A673 (cell line): ENCODE results near the gene ZGRF1. TPM values are rescaled to one million over a fixed set of nuclear protein-coding genes. Genes with fewer than 3 reads are reported as not detected.

Source experiments
- BruUV-seq: library from RNA; stranded (reverse); fragments of 400-500 nt; replicated peaks from 2 replicates; lab custom pipeline; 2021; lab: Mats Ljungman, UMichigan
- CTCF ChIA-PET: fragments of 300-600 bp; sonication (Branson Sonifier 250); formaldehyde crosslinking; loops from one replicate; lab custom pipeline; 2022; ENCODE audit warnings: antibody characterized with exemption; lab: Charles Lee
- POLR2A ChIA-PET: fragments of 300-600 bp; sonication (Branson Sonifier 250); formaldehyde crosslinking; loops from one replicate; lab custom pipeline; 2022; ENCODE audit warnings: antibody characterized with exemption; ENCODE audit not compliant: low non-redundant PET; lab: Charles Lee
- DNase-seq: peaks from one replicate; pipeline ENCODE4 v3.0.0-alpha.2; 2015; ENCODE audit warnings: low spot score
- H3K27ac ChIP-seq: fragments of 200-600 bp; sonication (generic); 2 replicates; pipeline ENCODE4 v1.5.1; 2016; ENCODE audit warnings: mixed run types, low read depth, mild to moderate bottlenecking, mixed read lengths, antibody characterized with exemption, low read length; ENCODE audit not compliant: poor library complexity, severe bottlenecking
- H3K27me3 ChIP-seq: fragments of 200-600 bp; sonication (generic); replicated peaks from 2 replicates; pipeline ENCODE4 v1.6.1; 2017; ENCODE audit warnings: mixed run types, low read depth, mild to moderate bottlenecking, mixed read lengths, antibody characterized with exemption, low read length; ENCODE audit not compliant: insufficient read depth, poor library complexity
- H3K36me3 ChIP-seq: fragments of 200-600 bp; sonication (generic); 2 replicates; pipeline ENCODE4 v1.6.1; 2016; ENCODE audit warnings: mixed run types, mild to moderate bottlenecking, mixed read lengths, antibody characterized with exemption, low read length; ENCODE audit not compliant: insufficient read depth, poor library complexity, severe bottlenecking
- H3K4me1 ChIP-seq: fragments of 200-600 bp; sonication (generic); 2 replicates; pipeline ENCODE4 v1.6.1; 2017; ENCODE audit warnings: mixed run types, mild to moderate bottlenecking, mixed read lengths, antibody characterized with exemption, low read length; ENCODE audit not compliant: insufficient read depth, poor library complexity, severe bottlenecking
- H3K4me3 ChIP-seq: fragments of 200-600 bp; sonication (generic); 2 replicates; pipeline ENCODE4 v1.5.1; 2016; ENCODE audit warnings: low read depth, mixed run types, mild to moderate bottlenecking, mixed read lengths, low read length; ENCODE audit not compliant: poor library complexity, severe bottlenecking
- H3K9me3 ChIP-seq: fragments of 200-600 bp; sonication (generic); 2 replicates; pipeline ENCODE4 v1.6.1; 2016; ENCODE audit warnings: mixed run types, low read depth, mild to moderate bottlenecking, mixed read lengths, antibody characterized with exemption, low read length; ENCODE audit not compliant: poor library complexity, severe bottlenecking
- EZH2 ChIP-seq: fragments of 200-600 bp; sonication (generic); IDR thresholded peaks from 2 replicates; pipeline ENCODE4 v1.6.1; 2017; ENCODE audit warnings: borderline replicate concordance, low read depth, mild to moderate bottlenecking, mixed read lengths, antibody characterized with exemption, low read length; ENCODE audit not compliant: poor library complexity, severe bottlenecking
- intact Hi-C: fragments of 100-400 bp; cut with micrococcal nuclease; formaldehyde crosslinking; loops from one replicate; pipeline ENCODE4 v1.10.0; 2022; ENCODE audit not compliant: unreplicated experiment
- total RNA-seq: library from RNA; stranded (reverse); gene quantifications from 2 replicates; pipeline ENCODE4 v1.2.3, GENCODE V29; 2021
- TF ChIP-seq, protein P1 (sequence below): fragments of 300-800, 200-600 bp; sonication (generic); conservative IDR thresholded peaks from 2 replicates; pipeline ENCODE4 v1.5.1; 2017; ENCODE audit warnings: low read depth, mild to moderate bottlenecking, antibody characterized with exemption, low read length, moderate library complexity, mixed read lengths

ZGRF1 gene
- total RNA-seq, 1 experiment from 2014 or later, result 31.4 TPM

DNA sequence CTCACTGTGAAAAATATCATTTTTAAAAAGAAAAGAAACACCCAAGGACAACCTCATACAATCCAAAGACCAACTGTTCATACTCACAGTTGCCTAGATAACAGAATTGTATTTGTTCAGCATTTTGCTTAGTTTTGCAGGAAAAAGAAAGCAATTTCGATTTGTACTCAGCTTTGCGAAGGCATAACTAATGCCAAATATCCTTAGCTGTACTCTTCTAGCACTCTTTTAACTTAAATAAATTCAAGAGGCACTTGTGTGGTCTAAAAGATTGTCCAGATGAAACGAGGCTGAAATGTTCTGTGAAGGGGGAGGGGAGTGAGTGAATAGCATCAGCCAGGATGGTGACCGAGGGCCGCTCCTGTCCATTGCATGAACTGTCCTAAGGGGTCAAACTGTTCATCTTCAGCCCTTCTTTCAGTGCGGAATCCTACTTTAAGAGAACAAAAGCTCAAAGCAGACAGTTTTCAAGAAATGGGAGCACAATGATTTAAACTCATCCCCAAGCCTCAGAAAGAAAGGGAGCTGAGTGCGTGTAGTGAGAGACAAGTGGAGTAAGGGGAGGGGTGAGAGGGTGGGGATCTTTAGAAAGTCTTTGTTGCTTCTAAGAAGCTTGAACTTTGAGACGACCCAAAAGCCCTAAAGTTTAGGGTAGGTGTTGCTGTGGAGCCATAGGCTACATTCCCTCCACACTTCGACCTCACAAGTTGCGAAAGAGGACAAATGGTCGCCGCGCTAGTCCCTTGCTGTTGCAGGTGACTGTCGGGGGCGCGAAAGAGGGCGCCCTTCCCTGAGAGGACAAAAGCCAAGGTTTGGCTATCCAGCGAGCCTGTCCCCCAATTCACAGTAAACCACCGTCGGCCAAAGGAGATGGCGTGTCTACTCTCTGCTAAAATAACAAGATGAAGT lies 116.8 kb downstream of the ZGRF1 start:
- ChIA-PET CTCF (no interaction called here), POLR2A (no interaction called here)
- BruUV-seq, result no TSS peak
- Histone ChIP-seq H3K36me3 (no peaks in the 10 kb centered on the region), H3K9me3 (peaks cover 6% of the 10 kb centered on the region), H3K4me3 (no peak overlapping the region), H3K27me3 (peaks cover 77% of the 10 kb centered on the region), H3K4me1 (peaks cover 27% of the 10 kb centered on the region), H3K27ac (no peak overlapping the region)
- DNase-seq, result no peak
- intact Hi-C loops, result loop anchor here (5.0 to 10.0 kb wide), 4 partner anchors 178 to 423 kb away; no protein-coding TSS in a partner anchor
- peak; percentile 47 for TF ChIP-seq EZH2
- TF ChIP-seq, protein P1, sequence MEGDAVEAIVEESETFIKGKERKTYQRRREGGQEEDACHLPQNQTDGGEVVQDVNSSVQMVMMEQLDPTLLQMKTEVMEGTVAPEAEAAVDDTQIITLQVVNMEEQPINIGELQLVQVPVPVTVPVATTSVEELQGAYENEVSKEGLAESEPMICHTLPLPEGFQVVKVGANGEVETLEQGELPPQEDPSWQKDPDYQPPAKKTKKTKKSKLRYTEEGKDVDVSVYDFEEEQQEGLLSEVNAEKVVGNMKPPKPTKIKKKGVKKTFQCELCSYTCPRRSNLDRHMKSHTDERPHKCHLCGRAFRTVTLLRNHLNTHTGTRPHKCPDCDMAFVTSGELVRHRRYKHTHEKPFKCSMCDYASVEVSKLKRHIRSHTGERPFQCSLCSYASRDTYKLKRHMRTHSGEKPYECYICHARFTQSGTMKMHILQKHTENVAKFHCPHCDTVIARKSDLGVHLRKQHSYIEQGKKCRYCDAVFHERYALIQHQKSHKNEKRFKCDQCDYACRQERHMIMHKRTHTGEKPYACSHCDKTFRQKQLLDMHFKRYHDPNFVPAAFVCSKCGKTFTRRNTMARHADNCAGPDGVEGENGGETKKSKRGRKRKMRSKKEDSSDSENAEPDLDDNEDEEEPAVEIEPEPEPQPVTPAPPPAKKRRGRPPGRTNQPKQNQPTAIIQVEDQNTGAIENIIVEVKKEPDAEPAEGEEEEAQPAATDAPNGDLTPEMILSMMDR, result peak; percentile 19; the same call in 1 of the 2 replicates

DNA sequence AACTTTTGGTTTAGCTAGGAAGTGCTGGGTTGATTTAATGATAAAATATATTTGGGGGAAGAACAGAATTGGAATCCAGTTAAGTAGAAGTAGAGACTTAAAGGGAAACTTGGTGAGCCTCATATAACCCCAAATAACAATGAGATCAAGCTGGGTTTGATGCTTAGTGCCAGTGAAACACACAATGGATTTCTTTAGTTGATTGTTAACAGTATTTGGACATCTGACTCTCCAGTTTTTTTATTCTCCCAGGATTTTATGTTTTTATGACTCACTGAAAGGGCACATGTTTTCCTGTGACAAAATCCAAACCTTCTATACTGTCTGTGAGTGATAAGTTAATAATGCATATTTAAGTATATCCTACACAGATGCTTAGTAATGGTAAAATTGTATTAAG lies 118.0 kb downstream of the ZGRF1 start:
- Histone ChIP-seq H3K27ac (no peak overlapping the region), H3K9me3 (peaks cover 6% of the 10 kb centered on the region), H3K4me1 (peaks cover 36% of the 10 kb centered on the region), H3K4me3 (no peak overlapping the region), H3K36me3 (no peaks in the 10 kb centered on the region), H3K27me3 (peaks cover 90% of the 10 kb centered on the region)
- intact Hi-C loops, result no loop called here
- BruUV-seq, result no TSS peak
- CTCF ChIA-PET, result no interaction called here
- DNase-seq, result no peak
- TF ChIP-seq, protein P1, result no peak
- no peak for TF ChIP-seq EZH2
- POLR2A ChIA-PET, result no interaction called here

DNA sequence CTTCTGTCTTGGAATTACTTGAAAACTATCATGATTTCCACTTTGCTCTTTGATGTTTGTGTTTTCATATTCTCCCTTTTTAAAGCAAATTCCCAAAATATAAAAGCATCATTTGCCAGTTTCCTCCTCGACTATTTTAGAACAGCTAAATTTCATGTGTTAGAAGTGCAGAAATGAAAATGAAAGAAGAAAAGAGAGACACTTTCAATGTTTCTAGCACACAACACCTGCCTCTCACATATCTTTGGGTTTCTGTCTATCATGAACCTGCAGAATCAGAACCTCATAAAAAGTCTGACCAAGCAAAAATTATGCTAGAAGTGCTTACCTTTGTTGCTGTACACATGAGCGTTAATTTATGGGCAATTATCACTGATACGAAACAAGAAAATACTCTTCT lies 118.8 kb downstream of the ZGRF1 start:
- no peak for DNase-seq
- intact Hi-C loops, result no loop called here
- ChIA-PET CTCF (no interaction called here), POLR2A (no interaction called here)
- Histone ChIP-seq H3K9me3 (peaks cover 6% of the 10 kb centered on the region), H3K4me3 (no peak overlapping the region), H3K27ac (no peak overlapping the region), H3K36me3 (no peaks in the 10 kb centered on the region), H3K27me3 (peaks cover 97% of the 10 kb centered on the region), H3K4me1 (peaks cover 33% of the 10 kb centered on the region)
- BruUV-seq, result no TSS peak
- TF ChIP-seq EZH2, result no peak
- TF ChIP-seq, protein P1, result no peak
